HG03378 (cell line): ENCODE data around the gene SCGB1A1.

ENCODE experiments used
- ATAC-seq: cut with Tn5 transposase; IDR thresholded peaks from one replicate; pipeline ENCODE4 v1.9.1; 2021; ENCODE audit warnings: mild to moderate bottlenecking, moderate library complexity; ENCODE audit not compliant: unreplicated experiment

Gene SCGB1A1

GRCh38 chr11:62420882-62421281, 2.0 kb downstream of the SCGB1A1 start:
- ATAC-seq = no peak

- ATAC-seq = no peak
Measured at GRCh38 chr11:62421996-62422395, 3.2 kb downstream of the SCGB1A1 start.

GRCh38 chr11:62423012-62423411, 4.2 kb downstream of the SCGB1A1 start:
- no peak for ATAC-seq

GRCh38 chr11:62427630-62428233, 8.9 kb downstream of the SCGB1A1 start:
- no peak for ATAC-seq

- no peak for ATAC-seq
Measured at GRCh38 chr11:62428871-62429560, 10.2 kb downstream of the SCGB1A1 start.

- no peak for ATAC-seq
Measured at GRCh38 chr11:62430425-62430824, 11.6 kb downstream of the SCGB1A1 start.

GRCh38 chr11:62431171-62431901, 12.5 kb downstream of the SCGB1A1 start:
- ATAC-seq = no peak

GRCh38 chr11:62432695-62433094, 13.9 kb downstream of the SCGB1A1 start:
- ATAC-seq = no peak

GRCh38 chr11:62433141-62433903, 14.5 kb downstream of the SCGB1A1 start:
- no peak for ATAC-seq

GRCh38 chr11:62433904-62434276, 15.1 kb downstream of the SCGB1A1 start:
- ATAC-seq = no peak

GRCh38 chr11:62435846-62436660, 17.2 kb downstream of the SCGB1A1 start:
- ATAC-seq = no peak

GRCh38 chr11:62437616-62438015, 18.8 kb downstream of the SCGB1A1 start:
- ATAC-seq = no peak

GRCh38 chr11:62438641-62439040, 19.8 kb downstream of the SCGB1A1 start:
- ATAC-seq = no peak

GRCh38 chr11:62439785-62440602, 21.2 kb downstream of the SCGB1A1 start:
- no peak for ATAC-seq

- ATAC-seq = no peak
Measured at GRCh38 chr11:62443390-62444235, 24.8 kb downstream of the SCGB1A1 start.

GRCh38 chr11:62444236-62444833, 25.5 kb downstream of the SCGB1A1 start:
- ATAC-seq = no peak

- ATAC-seq = no peak
Measured at GRCh38 chr11:62444835-62445234, 26.0 kb downstream of the SCGB1A1 start.

- ATAC-seq = no peak
Measured at GRCh38 chr11:62445314-62445740, 26.5 kb downstream of the SCGB1A1 start.
